Neural cell (in vitro differentiated cells): Measurements from ENCODE around the gene ST6GALNAC3. TPM values are rescaled to one million over a fixed set of nuclear protein-coding genes. Genes with fewer than 3 reads are reported as not detected.

Source experiments
- H2AFZ ChIP-seq: fragments of 200-600, 300-800 bp; sonication (generic), shearing (Covaris generic); 2 replicates; pipeline ENCODE4 v1.6.0; 2014; ENCODE audit warnings: low read depth, mild to moderate bottlenecking, antibody characterized with exemption, low read length, moderate library complexity
- H3F3A ChIP-seq: fragments of 200-600 bp; shearing (Covaris generic); 2 replicates; pipeline ENCODE4 v1.6.1; 2016; ENCODE audit warnings: mild to moderate bottlenecking, moderate library complexity, mixed read lengths, antibody characterized with exemption, low read length; ENCODE audit not compliant: insufficient read depth, poor library complexity, severe bottlenecking
- H3K27ac ChIP-seq: fragments of 200-600, 300-800 bp; sonication (generic), shearing (Covaris generic); 2 replicates; pipeline ENCODE4 v1.5.1; 2014; ENCODE audit warnings: mild to moderate bottlenecking, low read length, moderate library complexity
- H3K27me3 ChIP-seq: fragments of 300-800, 200-600 bp; sonication (generic), shearing (Covaris generic); 2 replicates; pipeline ENCODE4 v1.6.0; 2014; ENCODE audit warnings: mild to moderate bottlenecking, low read depth, low read length, moderate library complexity; ENCODE audit not compliant: insufficient read depth
- H3K36me3 ChIP-seq: fragments of 300-800, 200-600 bp; sonication (generic), shearing (Covaris generic); 2 replicates; pipeline ENCODE4 v1.5.1; 2014; ENCODE audit warnings: mild to moderate bottlenecking, antibody characterized with exemption, low read length, moderate library complexity; ENCODE audit not compliant: insufficient read depth
- H3K4me2 ChIP-seq: fragments of 300-800, 200-600 bp; sonication (generic), shearing (Covaris generic); 2 replicates; pipeline ENCODE4 v1.6.0; 2014; ENCODE audit warnings: mild to moderate bottlenecking, low read length
- H3K4me3 ChIP-seq: fragments of 300-800, 200-600 bp; sonication (generic), shearing (Covaris generic); 2 replicates; pipeline ENCODE4 v1.5.1; 2014; ENCODE audit warnings: mild to moderate bottlenecking, low read length, moderate library complexity
- H3K79me2 ChIP-seq: fragments of 200-600 bp; shearing (Covaris generic); replicated peaks from 2 replicates; pipeline ENCODE4 v1.6.0; 2014; ENCODE audit warnings: mild to moderate bottlenecking, low read length, moderate library complexity; ENCODE audit not compliant: insufficient read depth
- H3K9ac ChIP-seq: fragments of 300-800, 200-600 bp; sonication (generic), shearing (Covaris generic); 2 replicates; pipeline ENCODE4 v1.6.1; 2016; ENCODE audit warnings: mild to moderate bottlenecking, low read length, mixed read lengths
- H3K9me2 ChIP-seq: fragments of 200-600 bp; shearing (Covaris generic); 2 replicates; pipeline ENCODE4 v1.6.1; 2016; ENCODE audit warnings: mild to moderate bottlenecking, low read length, mixed read lengths; ENCODE audit not compliant: insufficient read depth
- H3K9me3 ChIP-seq: fragments of 200-600, 300-800 bp; sonication (generic), shearing (Covaris generic); 2 replicates; pipeline ENCODE4 v1.6.1; 2016; ENCODE audit warnings: mild to moderate bottlenecking, mixed run types, low read length, moderate library complexity, mixed read lengths
- H4K20me1 ChIP-seq: fragments of 200-600 bp; shearing (Covaris generic); 2 replicates; pipeline ENCODE4 v1.6.1; 2016; ENCODE audit warnings: mild to moderate bottlenecking, mixed run types; ENCODE audit not compliant: insufficient read depth
- EP300 ChIP-seq: fragments of 450-650 bp; conservative IDR thresholded peaks from 2 replicates; pipeline ENCODE4 v1.6.1; 2014; ENCODE audit warnings: antibody characterized with exemption, mild to moderate bottlenecking, moderate library complexity; ENCODE audit not compliant: poor library complexity, severe bottlenecking
- EZH2 ChIP-seq: fragments of 200-600, 300-800 bp; shearing (Covaris generic), sonication (generic); IDR thresholded peaks from 2 replicates; pipeline ENCODE4 v1.6.1; 2014; ENCODE audit warnings: antibody characterized with exemption, low read length, borderline replicate concordance, mild to moderate bottlenecking; ENCODE audit not compliant: insufficient read depth, poor library complexity, severe bottlenecking
- MXI1 ChIP-seq: fragments of 450-650 bp; conservative IDR thresholded peaks from 2 replicates; pipeline ENCODE4 v1.6.1; 2014; ENCODE audit warnings: antibody characterized with exemption, mild to moderate bottlenecking; ENCODE audit not compliant: poor library complexity, severe bottlenecking
- POLR2AphosphoS5 ChIP-seq: IDR thresholded peaks from 2 replicates; pipeline ENCODE4 v1.6.1; 2012
- RAD21 ChIP-seq: fragments of 450-650 bp; conservative IDR thresholded peaks from 2 replicates; pipeline ENCODE4 v1.6.1; 2014; ENCODE audit warnings: antibody characterized with exemption, mild to moderate bottlenecking, moderate library complexity
- SMC3 ChIP-seq: fragments of 450-650 bp; conservative IDR thresholded peaks from 2 replicates; pipeline ENCODE4 v1.6.1; 2014; ENCODE audit warnings: antibody characterized with exemption, mild to moderate bottlenecking, moderate library complexity; ENCODE audit not compliant: poor library complexity
- TAF1 ChIP-seq: IDR thresholded peaks from 2 replicates; pipeline ENCODE4 v1.6.1; 2012; ENCODE audit warnings: low read depth
- polyA plus RNA-seq: library from polyadenylated mRNA; depleted of rRNA; stranded (reverse); fragments of >200 nt; gene quantifications from 2 replicates; pipeline ENCODE4 v1.2.3, GENCODE V29; 2014
- TF ChIP-seq, protein P1 (sequence below): IDR thresholded peaks from 2 replicates; pipeline ENCODE4 v1.6.1; 2012; ENCODE audit warnings: borderline replicate concordance
- TF ChIP-seq, protein P2 (sequence below): fragments of 450-650 bp; IDR thresholded peaks from 2 replicates; pipeline ENCODE4 v1.5.1; 2014; ENCODE audit warnings: antibody characterized with exemption, mild to moderate bottlenecking, moderate library complexity; ENCODE audit not compliant: poor library complexity, severe bottlenecking

The ST6GALNAC3 gene
- polyA plus RNA-seq, 1 donor from 2014 or later = 3.6 TPM

DNA sequence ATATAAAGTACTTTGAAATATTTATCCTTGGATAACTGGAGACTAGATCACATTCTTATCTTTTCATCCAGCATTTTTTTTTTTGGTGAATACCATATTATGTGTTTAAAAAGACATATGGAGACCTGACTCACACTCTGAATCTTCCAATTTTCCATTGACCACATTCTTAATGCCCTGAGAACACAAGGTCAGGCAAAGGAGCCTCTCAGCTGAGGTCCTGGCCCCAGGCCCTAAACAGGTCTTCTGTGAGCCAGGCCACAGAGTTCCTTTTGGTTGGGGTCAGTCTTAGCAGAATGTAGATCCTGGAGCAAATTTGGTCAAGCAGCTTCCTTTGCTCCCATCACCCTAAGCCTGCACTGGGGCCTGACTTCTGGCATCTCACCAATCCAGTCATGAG is 402.6 kb downstream of the ST6GALNAC3 start:
- H3K4me3 ChIP-seq = no peak overlapping the region
- H3K27ac ChIP-seq = no peak overlapping the region
- no peaks in the 10 kb centered on the region for H3K9me2 ChIP-seq
- H3K9ac ChIP-seq = no peak overlapping the region
- no peaks in the 10 kb centered on the region for H3K36me3 ChIP-seq
- H3K79me2 ChIP-seq = no peaks in the 10 kb centered on the region
- H3K9me3 ChIP-seq = no peaks in the 10 kb centered on the region
- TF ChIP-seq RAD21 (no peak), POLR2AphosphoS5 (no peak), SMC3 (no peak), TAF1 (no peak)
- TF ChIP-seq, protein P1, sequence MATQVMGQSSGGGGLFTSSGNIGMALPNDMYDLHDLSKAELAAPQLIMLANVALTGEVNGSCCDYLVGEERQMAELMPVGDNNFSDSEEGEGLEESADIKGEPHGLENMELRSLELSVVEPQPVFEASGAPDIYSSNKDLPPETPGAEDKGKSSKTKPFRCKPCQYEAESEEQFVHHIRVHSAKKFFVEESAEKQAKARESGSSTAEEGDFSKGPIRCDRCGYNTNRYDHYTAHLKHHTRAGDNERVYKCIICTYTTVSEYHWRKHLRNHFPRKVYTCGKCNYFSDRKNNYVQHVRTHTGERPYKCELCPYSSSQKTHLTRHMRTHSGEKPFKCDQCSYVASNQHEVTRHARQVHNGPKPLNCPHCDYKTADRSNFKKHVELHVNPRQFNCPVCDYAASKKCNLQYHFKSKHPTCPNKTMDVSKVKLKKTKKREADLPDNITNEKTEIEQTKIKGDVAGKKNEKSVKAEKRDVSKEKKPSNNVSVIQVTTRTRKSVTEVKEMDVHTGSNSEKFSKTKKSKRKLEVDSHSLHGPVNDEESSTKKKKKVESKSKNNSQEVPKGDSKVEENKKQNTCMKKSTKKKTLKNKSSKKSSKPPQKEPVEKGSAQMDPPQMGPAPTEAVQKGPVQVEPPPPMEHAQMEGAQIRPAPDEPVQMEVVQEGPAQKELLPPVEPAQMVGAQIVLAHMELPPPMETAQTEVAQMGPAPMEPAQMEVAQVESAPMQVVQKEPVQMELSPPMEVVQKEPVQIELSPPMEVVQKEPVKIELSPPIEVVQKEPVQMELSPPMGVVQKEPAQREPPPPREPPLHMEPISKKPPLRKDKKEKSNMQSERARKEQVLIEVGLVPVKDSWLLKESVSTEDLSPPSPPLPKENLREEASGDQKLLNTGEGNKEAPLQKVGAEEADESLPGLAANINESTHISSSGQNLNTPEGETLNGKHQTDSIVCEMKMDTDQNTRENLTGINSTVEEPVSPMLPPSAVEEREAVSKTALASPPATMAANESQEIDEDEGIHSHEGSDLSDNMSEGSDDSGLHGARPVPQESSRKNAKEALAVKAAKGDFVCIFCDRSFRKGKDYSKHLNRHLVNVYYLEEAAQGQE = no peak
- TF ChIP-seq, protein P2, sequence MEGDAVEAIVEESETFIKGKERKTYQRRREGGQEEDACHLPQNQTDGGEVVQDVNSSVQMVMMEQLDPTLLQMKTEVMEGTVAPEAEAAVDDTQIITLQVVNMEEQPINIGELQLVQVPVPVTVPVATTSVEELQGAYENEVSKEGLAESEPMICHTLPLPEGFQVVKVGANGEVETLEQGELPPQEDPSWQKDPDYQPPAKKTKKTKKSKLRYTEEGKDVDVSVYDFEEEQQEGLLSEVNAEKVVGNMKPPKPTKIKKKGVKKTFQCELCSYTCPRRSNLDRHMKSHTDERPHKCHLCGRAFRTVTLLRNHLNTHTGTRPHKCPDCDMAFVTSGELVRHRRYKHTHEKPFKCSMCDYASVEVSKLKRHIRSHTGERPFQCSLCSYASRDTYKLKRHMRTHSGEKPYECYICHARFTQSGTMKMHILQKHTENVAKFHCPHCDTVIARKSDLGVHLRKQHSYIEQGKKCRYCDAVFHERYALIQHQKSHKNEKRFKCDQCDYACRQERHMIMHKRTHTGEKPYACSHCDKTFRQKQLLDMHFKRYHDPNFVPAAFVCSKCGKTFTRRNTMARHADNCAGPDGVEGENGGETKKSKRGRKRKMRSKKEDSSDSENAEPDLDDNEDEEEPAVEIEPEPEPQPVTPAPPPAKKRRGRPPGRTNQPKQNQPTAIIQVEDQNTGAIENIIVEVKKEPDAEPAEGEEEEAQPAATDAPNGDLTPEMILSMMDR = no peak
- no peak overlapping the region for H3K4me2 ChIP-seq
- H3F3A ChIP-seq = no peaks in the 10 kb centered on the region
- no peak overlapping the region for H2AFZ ChIP-seq
- H4K20me1 ChIP-seq = no peaks in the 10 kb centered on the region
- no peaks in the 10 kb centered on the region for H3K27me3 ChIP-seq

DNA sequence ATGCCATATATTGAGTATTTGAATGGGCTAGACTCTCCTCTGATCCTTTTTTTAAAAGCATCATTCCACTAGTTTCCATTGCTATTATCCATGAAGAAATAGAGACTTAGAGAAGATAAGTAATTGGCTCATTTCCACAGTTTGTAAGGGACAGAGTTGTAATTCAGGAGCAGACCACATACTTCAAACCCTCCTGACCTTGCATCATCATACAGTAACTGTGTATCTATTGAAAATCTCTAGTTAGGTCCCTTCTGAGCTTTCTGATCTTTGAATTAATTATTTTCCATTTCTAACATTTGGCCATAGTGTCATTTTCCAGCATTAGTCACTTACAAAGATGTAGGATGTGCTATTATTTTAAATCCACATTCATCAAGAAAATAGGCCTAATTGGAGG is 406.3 kb downstream of the ST6GALNAC3 start:
- no peaks in the 10 kb centered on the region for H3K27me3 ChIP-seq
- H3F3A ChIP-seq = no peaks in the 10 kb centered on the region
- no peak overlapping the region for H3K4me3 ChIP-seq
- H3K36me3 ChIP-seq = no peaks in the 10 kb centered on the region
- no peaks in the 10 kb centered on the region for H3K79me2 ChIP-seq
- no peaks in the 10 kb centered on the region for H3K9me3 ChIP-seq
- H4K20me1 ChIP-seq = no peaks in the 10 kb centered on the region
- no peak for TF ChIP-seq POLR2AphosphoS5
- no peak for TF ChIP-seq SMC3
- no peak for TF ChIP-seq RAD21
- TF ChIP-seq EZH2 = no peak
- no peak overlapping the region for H3K9ac ChIP-seq
- H3K9me2 ChIP-seq = no peaks in the 10 kb centered on the region
- H3K4me2 ChIP-seq = no peak overlapping the region
- no peak overlapping the region for H3K27ac ChIP-seq
- no peak overlapping the region for H2AFZ ChIP-seq

DNA sequence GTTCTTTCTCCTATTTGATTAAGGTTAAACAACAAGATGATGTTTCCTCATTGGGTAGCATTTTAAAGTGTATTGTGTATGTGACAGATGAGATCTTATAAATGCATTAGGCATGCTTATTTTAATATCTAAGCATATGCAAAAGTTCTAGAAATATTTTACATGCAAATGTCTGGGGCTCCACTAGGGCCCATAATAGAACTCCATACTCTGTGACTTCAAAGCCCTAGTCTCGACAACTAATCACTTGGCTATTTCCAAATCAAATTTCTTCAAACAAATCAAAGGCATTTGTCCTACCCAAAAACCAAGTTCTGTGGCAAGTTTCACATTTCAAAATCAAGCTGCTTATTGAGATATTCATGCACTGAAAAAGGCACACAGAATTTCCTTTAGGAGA is 407.1 kb downstream of the ST6GALNAC3 start:
- TF ChIP-seq, protein P2 = no peak
- TF ChIP-seq EP300 (no peak), POLR2AphosphoS5 (no peak), EZH2 (no peak), TAF1 (no peak), SMC3 (no peak), MXI1 (no peak), RAD21 (no peak)
- TF ChIP-seq, protein P1 = no peak
- Histone ChIP-seq H3K9ac (no peak overlapping the region), H2AFZ (no peak overlapping the region), H3F3A (no peaks in the 10 kb centered on the region), H3K9me2 (no peaks in the 10 kb centered on the region), H3K4me2 (no peak overlapping the region), H3K27ac (no peak overlapping the region), H3K79me2 (no peaks in the 10 kb centered on the region), H3K27me3 (no peaks in the 10 kb centered on the region), H3K4me3 (no peak overlapping the region), H4K20me1 (no peaks in the 10 kb centered on the region), H3K9me3 (no peaks in the 10 kb centered on the region), H3K36me3 (no peaks in the 10 kb centered on the region)
